ENCODE measurements around the gene CELA1.

CELA1 gene

DNA sequence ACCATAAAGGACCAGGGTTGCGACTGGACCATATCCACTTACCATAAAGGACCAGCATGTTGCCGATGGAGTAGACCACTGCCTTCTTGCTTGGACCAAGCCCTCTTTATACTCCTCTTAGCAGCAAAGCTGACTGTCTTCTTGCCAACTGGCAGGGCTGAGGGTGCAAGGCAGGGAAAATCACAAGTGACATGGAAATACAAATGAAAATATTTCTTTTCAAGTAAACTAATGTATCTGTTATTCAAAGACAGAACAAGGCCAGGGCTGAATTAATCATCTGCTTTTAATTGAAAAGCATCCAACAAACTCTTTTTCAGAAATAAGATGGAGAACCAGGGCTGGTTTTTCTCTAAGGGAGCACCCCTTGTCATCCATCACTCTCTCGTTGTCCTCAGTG lies at the start of gene CELA1:
CELA1 (minus strand) TSS at position 99 of the 400 bp plus-strand sequence; CDS start at position 58, 41 bp downstream.
- in situ Hi-C loops (cut with MboI; ENCODE audit: low sequenced_read_pairs), result no loop called here

DNA sequence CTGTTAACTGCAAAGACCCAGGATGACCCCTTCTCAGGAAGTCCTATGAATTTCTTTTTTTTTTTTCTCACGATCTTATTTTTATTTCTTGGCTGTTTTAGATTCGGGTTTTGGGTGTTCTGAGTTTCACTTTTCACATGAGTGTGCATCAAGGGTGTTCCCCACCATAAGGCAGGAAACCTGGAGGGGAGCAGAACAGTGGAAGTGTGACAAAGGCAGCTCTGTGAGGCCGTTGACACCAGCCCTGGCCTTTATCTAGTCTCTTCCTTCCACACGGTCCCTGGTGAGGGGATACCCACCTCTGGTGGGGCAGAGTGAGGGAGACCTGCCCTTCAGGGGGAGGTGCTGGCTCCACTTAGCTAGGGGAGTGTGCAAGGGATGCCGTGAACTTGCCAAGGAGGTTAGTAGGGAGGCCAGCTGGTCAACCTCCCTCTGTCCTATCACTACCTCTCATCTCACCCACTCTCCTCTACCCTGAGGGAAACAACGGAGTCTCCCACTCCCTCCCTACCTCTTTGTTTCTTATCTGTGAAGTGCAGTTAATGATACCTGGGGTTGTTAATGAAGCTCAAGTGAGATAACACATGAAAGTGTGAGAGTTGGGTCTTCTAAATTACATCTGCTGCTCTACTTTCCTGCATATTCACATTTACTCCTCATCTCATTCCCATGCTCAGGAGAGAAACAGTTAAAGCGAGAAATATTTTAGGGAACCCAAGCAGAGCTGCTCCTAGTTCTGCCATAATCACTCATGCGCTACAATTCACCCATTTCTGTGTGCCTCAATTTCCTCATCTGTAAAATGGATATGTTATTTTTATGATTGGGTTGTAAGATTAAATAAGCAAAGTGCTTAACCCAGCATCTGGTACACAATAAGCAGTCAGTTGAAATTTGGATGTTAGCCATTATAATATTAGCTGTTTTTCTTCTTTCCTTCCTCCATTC lies 49.1 kb upstream of the CELA1 start:
- in situ Hi-C loops (cut with MboI; ENCODE audit: low sequenced_read_pairs), result no loop called here

DNA sequence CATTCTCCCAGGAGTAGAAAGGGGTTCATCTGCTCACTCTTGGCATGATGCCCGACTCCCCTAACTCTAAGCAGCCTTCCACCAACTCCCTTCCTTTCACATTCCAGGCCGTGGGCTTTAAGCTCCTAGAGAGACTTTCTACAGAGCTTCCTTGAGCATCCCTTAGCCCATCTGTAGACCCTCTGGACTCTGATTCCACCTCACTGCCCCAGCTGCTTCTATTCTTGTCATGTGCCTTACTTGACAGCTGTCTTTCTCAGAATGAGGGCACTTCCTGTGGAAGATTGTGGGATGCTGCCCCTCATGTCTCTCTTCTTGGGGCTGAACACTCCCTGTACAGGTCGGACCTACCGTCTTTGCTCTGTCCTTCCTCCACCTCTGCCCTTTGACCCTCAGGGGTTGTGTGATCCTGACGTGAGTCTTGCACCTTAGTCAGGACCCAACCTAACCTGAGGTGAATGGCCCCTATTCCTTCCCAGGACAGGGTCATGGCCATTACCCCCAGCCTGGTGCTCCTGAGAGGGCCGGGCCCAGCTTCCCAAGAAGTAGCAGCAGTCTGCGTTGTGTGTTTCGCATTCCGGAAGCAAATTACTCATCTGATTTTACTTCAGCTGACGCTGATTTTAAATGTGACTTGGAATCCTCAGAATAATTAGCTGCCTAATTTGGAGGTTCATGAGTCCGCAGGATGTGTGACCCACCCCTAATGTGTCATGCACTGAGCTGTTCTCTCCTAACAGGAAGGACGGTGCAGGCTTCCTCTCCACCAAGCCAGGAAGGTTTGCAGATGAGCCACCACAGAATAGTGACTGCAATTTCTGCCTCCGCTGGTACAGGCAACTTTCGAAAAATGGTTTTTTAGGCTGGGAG lies 47.4 kb upstream of the CELA1 start:
- in situ Hi-C loops (cut with MboI; ENCODE audit: low sequenced_read_pairs), result no loop called here

DNA sequence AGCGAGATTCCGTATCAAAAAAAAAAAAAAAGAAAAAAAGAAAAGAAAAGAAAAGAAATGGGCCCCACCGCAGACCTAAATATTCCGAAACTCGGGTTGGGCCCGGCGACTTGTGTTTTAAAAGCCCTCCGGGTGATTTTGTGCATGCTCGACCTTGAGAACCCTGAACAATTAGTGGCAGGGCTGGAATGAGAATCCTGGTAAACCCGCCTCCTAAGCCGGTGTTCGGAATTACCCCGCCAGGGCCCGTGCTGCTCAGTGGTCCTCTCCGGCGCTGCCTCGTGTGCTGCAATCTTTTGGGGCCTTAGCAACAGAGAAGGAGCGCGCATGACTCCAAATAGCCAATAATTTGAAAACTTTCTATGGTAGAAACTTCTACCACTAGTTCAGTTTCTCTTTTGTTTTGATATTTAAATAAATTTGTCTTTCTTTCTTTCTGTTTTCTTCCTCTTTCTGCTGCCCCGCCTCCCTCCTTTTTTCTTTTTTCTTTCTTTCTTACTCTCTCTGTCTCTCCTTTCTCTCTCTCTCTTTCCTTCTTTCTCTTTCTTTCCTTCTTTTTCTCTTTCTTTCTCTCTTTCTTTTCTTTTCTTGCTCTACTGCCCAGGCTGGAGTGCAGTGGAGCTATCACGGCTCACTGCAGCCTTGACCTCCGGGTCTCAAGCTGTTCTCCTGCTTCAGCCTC lies 46.2 kb upstream of the CELA1 start:
- in situ Hi-C loops (cut with MboI; ENCODE audit: low sequenced_read_pairs), result no loop called here

DNA sequence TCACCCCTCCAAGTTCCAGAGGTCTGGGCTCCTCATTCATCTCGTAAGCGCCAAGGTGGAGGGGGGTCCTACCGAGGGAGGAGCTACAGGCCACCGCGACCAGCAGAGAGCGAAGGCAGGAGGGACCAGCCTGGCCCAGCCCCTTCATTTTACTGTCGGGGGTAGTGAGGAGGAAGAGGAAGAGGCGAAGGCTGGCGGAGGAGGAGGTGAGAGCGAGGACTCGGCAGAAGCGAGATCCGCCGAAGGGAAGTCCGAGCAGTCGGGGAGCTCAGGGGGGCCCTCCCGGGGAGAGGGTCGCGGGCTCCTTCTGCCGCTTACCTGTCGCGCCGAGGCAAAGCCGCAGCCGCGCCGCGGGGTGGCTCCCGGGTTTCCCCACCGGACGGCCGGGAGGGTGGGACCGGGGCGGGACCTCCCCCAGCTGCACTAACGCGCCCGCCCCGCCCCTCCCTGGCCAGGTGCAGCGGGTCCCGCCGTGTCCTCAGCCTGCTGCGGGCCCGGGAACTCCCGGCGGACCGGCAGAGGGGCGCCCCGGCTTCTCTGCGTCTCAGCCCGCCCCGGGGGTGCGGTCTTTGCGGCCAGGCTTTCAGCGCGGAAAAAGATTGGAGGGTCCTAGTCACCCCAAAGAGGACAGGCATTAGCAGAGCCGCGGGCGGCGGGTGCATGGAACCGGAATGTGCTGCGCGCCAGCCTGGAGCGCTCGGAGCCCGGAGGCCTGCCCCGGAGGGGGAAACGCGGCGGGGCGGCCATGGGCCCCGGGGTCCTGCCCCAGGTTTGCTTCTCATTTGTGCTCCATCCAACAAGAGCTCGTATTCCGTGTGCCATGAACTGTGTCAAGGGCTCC lies 45.0 kb upstream of the CELA1 start, which contains the start of gene GALNT6:
GALNT6 (minus strand) TSS at position 124 of the 841 bp plus-strand sequence. CDS start 11,625 bp downstream, outside the sequence.
- in situ Hi-C loops (cut with MboI; ENCODE audit: low sequenced_read_pairs), result no loop called here

DNA sequence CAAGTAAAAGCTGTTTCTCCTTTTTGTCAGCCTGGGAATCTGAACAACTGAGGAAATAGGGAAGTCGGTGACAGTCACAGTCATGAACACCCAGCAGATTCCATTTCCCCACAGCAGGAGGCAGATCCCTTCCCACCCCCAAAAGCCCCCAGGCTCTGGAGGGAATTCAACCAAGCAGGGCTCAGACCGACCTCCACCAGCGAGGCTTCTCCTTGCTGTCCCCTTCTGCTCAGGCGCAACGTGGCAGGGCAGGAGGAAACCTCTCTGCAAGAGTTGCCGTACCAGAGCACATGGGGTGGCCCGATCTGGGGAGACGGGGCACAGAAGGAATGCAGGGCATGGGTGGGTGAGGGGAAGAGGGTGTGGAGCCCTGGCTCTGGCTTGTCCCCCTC lies 44.4 kb upstream of the CELA1 start:
- in situ Hi-C loops (cut with MboI; ENCODE audit: low sequenced_read_pairs), result no loop called here

DNA sequence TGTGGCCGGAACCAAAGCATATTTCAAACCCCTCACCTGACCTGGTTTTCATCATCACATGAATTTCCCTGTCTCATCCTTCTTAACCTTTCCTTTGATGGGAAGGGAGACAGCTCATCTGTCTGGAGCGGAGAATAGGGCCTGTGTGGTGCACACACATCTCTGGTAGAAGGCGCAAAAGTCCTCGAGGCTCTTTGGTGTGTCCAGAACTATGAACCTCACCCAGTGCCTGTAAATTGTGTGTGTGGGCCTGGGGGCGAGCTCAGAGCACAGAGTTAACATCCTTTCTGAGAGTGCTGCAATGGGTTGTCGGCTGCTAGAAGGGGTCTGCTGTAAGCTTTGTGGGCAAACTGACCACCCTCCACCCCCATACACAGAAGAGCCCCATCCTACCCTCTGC lies 44.0 kb upstream of the CELA1 start:
- in situ Hi-C loops (cut with MboI; ENCODE audit: low sequenced_read_pairs), result no loop called here

DNA sequence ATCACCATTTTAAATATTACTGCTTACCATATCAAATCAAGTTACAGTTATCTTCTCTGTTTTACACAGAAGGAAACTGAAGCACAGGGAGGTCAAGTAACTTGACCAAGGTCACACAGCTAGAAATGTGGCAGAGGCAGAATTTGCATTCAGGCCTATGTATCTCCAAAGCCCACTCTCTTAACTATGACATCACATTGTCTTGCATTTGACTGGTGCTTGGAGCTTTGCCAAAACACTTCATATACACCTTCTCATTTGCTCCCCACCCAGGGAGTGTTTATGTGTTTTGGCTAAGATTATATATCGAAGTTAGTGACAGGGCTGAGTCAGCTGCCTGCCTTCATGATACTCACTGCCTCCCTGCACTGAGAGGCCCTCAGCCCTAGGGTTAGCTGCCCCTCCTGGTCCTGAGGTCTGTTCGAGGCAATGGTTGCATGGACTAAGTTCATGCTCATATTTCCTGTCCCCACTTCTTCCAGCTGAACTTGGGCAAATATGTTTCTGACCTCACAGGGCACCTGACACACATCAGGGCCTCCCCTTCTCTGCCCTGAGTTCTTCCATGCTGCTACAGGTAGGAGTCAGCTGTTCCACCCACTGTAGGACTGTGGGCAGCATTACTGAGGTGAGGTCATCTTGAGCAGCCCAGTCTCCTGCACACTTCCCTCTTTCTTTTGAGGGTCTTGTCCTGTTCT lies 43.0 kb upstream of the CELA1 start:
- in situ Hi-C loops (cut with MboI; ENCODE audit: low sequenced_read_pairs), result no loop called here

DNA sequence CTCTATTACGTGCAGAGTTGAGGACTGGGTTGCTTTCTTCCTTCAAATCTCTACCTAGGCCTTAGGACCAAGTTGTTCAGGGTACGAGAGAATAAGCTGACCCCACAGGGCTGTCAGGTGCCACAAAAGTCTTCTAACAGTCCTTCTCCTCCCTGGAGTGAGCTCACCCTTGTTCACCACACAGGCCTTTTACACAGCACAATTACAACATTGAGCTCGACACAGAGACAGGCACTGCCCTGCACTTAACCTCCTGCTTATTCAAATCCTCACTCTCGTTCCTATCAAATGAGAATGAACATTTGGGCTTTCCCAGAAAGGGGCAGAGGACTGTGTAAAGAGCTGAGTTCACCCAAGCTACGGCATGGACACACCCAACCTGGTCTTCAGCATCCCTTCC lies 42.4 kb upstream of the CELA1 start:
- in situ Hi-C loops (cut with MboI; ENCODE audit: low sequenced_read_pairs), result no loop called here

DNA sequence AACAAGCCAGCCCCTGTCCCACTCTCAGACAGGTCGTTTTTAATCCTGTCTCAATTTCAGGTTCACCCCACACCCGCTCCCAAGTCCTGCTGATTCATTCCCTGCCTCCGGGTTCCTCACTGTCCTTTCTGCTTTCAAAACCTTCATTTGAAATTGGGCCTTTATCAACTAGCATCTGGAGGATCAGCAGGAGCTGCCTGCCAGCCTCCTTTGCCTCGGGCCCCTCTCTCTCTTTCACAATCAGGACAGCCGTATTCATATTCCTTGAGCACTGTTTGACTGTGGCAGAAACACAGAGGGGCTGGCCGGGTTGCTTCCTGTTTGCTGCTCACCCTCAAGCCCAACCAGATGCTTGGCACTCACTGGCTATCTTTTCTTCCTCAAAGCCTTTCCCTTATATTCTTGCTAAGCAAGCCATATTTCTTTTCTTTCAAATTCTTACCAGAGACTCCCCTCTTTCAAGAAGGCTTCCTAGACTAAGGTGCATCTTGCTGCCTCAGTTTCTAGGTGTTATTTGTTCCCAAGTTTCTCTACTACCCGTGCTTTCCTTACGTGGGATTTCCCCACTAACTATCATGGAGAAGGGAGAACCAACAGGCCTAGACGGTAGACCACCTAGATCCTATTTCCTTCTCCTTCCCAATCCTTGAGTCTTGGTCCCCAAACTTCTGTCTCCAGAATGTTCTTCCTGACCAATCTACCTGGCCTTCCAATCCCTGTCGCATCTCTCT lies 41.8 kb upstream of the CELA1 start:
- in situ Hi-C loops (cut with MboI; ENCODE audit: low sequenced_read_pairs), result no loop called here

DNA sequence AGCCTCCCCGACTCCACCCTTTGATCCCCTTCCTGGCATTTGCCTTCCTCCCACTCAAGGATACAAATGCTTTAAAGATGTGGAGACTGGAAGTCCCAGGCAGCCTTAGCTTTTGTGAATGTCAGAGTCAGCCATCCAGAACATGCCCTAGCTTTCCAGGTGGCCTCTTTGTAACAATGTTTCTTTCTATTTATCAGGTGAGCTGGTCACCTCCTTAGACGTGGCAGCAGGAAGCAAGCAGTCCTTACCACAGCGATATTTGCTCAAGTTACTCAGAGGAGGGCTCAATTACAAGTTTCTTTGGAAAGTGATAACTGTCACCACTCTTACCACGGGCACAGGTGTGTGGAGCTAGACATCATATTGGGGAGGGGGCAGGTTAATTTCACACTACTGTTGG lies 39.9 kb upstream of the CELA1 start:
- in situ Hi-C loops (cut with MboI; ENCODE audit: low sequenced_read_pairs), result no loop called here

DNA sequence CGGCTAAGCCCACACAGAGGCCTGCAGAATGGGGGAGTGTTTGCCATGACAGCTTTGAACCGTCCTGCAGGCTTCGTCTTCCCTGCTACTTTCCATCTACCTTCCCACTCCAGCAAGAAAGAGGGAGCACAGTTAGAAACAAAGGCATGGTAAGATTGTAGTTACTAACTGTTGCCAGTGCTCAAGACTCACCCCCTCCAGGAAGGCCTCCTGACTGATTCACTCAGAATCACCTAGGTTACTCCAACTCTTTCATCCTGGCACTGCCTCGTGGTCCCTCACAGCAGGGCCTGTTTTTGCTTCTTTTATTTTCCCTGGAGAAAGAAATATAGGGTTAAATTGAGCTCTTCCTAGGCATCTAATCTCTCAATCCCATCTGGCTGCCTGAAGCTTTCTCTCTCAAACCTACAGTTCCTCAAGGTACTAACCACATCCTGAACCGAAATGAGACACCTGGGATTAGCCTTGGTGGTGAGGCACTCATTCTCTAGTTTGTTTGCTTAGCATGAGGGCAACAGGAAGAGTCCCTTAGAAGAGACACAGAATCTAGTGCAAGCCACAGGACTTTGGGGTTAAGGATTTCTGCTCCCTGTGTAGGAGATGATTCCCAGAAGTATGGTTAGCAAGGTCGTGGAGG lies 36.9 kb upstream of the CELA1 start:
- in situ Hi-C loops (cut with MboI; ENCODE audit: low sequenced_read_pairs), result no loop called here

DNA sequence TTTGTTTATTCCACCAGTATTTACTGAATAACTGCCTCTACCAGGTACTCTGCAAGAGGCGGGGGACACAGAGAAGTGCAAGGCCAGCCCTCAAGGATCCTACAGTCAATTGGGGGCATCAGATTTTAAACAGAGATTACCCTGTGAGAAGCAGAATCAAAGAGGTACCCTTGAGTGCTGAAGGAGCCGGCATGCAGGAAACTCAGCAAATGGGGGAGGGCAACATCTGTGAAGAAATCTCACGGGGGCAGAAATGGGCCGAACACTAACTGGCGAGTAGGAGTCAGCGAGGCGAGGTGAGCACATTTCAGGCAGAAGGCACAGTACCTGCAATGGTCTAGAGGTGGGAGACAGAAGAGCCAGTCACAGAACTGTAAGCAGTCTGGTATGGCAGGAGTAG lies 35.7 kb upstream of the CELA1 start:
- in situ Hi-C loops (cut with MboI; ENCODE audit: low sequenced_read_pairs), result no loop called here

DNA sequence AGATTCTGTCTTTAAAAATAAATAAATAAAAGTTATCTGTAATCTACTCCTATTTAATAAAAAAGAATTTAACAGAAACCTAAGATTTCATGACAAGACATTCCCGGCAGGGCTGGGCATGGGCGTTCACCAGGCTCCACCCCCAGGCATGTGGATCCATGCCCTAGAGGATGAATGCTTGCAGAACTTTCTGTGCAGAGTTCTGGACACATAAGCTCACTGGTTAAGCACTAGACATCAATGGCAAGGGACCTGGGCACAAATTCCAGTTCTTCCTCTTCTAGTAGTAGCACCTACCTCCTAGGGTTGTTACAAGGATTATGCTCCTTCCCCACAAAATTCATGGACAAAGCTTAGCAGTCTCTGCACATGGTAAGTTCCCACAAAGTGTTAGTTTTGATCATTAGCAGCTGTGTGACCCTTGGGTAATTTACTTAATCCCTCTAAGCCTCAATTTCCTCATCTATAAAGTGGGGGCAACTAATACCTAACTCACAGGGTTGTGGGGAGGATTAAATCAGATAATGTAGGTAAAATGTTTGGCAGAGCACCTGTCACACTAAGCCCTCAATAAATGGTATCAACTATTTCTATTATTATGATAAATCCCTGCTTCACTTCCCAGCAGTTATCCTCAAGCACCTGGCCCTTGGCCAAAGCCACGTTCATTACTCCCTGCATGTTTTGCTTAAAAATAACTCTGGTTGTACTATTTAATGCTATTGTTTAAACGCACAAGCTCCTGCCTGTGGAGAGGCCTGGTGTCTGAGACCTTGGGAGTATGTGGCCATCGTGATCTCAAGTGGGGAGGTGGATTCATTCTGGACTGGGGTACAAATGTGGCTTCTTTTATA lies 35.0 kb upstream of the CELA1 start:
- in situ Hi-C loops (cut with MboI; ENCODE audit: low sequenced_read_pairs), result no loop called here

DNA sequence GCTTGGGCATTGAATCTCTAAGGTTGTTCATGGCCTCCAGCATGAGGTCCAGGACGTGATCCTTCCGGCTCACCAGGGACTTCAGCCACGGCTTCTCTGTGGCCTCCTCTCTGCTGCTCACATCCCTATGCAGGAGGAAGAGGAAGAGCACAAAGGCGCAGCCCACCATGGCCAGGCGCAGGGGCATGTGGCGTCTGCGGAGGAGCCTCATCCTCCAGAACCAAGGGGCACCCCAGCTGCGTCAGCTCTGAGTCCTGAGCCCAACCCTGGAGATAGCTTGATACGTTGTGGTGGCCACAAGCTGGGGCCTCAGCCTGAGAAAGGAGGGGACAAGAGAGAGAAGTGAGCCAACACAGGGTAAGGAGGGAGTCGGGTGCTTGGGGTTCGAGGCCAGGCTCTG lies 33.1 kb upstream of the CELA1 start:
- in situ Hi-C loops (cut with MboI; ENCODE audit: low sequenced_read_pairs), result no loop called here

DNA sequence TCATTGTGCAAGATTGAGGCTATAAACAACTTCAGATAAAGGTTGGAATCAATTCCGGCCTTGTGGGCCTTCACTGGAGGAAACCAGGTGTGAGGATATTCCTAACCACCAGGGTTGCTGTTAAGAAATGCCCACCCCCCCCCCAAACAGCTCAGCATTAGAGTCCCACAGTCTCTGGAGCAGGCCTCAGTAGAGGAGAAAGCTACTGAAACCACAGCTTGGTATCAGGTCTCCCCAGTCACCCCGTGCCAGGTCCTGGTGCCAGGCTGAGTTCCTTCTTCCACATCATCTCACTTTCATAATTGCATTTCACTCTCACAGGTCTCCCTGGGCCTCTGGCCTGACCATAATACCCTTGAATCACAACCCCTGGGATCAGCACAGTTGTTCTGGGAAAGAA lies 32.3 kb upstream of the CELA1 start:
- in situ Hi-C loops (cut with MboI; ENCODE audit: low sequenced_read_pairs), result no loop called here

DNA sequence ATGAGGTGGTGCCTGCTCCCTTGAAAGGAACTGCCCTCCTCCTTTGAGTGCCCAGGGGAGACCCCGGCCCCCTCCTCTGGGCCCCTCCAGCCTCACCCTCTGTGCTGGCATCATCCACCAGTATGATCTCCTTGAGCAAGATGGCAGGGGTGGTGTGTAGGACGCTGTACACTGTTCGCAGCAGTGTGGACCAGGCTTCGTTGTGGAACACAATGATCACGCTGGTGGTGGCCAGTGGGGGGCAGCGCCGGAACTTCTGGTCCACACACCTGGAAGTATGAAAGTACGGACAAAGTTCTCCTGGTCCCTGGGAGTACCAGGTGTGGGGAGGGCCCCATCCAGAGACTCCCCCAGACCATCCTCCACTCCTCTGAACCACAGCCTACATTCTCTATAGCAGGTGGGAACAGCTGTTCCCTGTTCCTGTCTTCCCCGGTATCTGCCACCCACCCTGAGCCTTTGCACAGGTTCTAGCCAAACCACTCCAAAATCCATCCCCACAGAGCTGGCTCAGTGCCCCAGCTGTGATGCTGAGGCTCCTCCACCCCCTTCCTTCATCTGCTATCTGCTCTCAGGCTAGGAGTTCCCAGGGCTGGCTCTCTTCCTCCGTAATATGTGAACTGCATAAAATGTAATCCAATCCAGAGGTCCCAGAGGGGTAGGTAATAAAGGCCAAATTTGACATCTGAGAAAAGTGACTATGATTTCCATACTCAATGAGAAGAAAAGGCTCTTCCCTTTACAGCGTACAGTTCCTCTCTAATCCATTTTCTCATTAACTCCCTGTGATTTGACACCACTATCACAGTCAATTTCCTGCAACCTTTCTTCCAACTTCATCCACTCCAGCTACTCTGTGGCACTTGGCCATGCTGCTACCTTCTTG lies 30.9 kb upstream of the CELA1 start:
- in situ Hi-C loops (cut with MboI; ENCODE audit: low sequenced_read_pairs), result no loop called here

Measured in hTERT RPE-1 (cell line).